Heart left ventricle (tissue), 16 donors: Measurements from ENCODE around the gene UQCRC1. TPM values are rescaled to one million over a fixed set of nuclear protein-coding genes. Genes with fewer than 3 reads are reported as not detected.
A peak's percentile ranks its signal among the peaks of the same experiment; 100 is the strongest.

Experiments
- ATAC-seq, 4 donors: fragments of 200-7000 bp; cut with Tn5 transposase; one replicate each; pipeline ENCODE4 v1.9.1; 2020 to 2022; ENCODE audit warnings: moderate library complexity in 4 of 4, mild to moderate bottlenecking in 3 of 4, moderate number of reproducible peaks in 1 of 4
- DNase-seq, 5 donors: peaks; one replicate each; pipeline ENCODE4 v3.0.0-alpha.2; 2020
- H3K27ac ChIP-seq, 12 donors: fragments of 200-600 bp; sonication (generic) in 4 of 12; one replicate each; pipeline versions ENCODE4 v1.5.0 to v1.8.0; 2016 to 2022; ENCODE audit warnings: mild to moderate bottlenecking in 2 of 12
- H3K27me3 ChIP-seq, 9 donors: fragments of 200-600 bp; sonication (generic) in 2 of 9; one replicate each; pipeline versions ENCODE4 v1.5.1 to v1.8.0; 2016 to 2022; ENCODE audit warnings: mild to moderate bottlenecking in 3 of 9
- H3K36me3 ChIP-seq, 9 donors: fragments of 200-600 bp; sonication (generic) in 2 of 9; one replicate each; pipeline versions ENCODE4 v1.5.0 to v1.8.0; 2018 to 2022; ENCODE audit warnings: mild to moderate bottlenecking in 2 of 9
- H3K4me1 ChIP-seq, 12 donors: fragments of 200-600 bp; sonication (generic) in 4 of 12; one replicate each; pipeline versions ENCODE4 v1.5.0 to v1.8.0; 2016 to 2022; ENCODE audit warnings: mild to moderate bottlenecking in 3 of 12
- H3K4me3 ChIP-seq, 12 donors: fragments of 200-600 bp; sonication (generic) in 4 of 12; one replicate each; pipeline versions ENCODE4 v1.5.0 to v1.8.0; 2017 to 2022; ENCODE audit warnings: mild to moderate bottlenecking in 9 of 12, moderate library complexity in 4 of 12
- H3K9me3 ChIP-seq, 12 donors: fragments of 200-600 bp; sonication (generic) in 4 of 12; one replicate each; pipeline versions ENCODE4 v1.5.0 to v1.8.0; 2016 to 2022; ENCODE audit warnings: mild to moderate bottlenecking in 1 of 12
- POLR2A ChIP-seq, 2 donors: fragments of 450-650 bp; IDR thresholded peaks; one replicate each; pipeline ENCODE4 v1.6.1; 2017; ENCODE audit warnings: antibody characterized with exemption in 2 of 2, mild to moderate bottlenecking in 2 of 2, moderate library complexity in 2 of 2
- WGBS, 4 donors: extraction: QIAGEN DNeasy Blood & Tissue Kit in 2 of 4; methylation state at CpG; one replicate each; pipeline versions ENCODE4 v1.1.5 to v1.1.7; 2013 to 2018; 5-methylcytosine and 5-hydroxymethylcytosine counted together
- intact Hi-C, 10 donors: fragments of 100-400 bp; cut with DNase I; formaldehyde crosslinking; loops; one replicate each; pipeline versions ENCODE4 v1.11.1 to v1.14.2; 2022
- polyA plus RNA-seq, 2 donors: library from polyadenylated mRNA; stranded (reverse); fragments of 200-250 nt; gene quantifications; one replicate each; pipeline ENCODE4 v1.2.3, GENCODE V29; 2013
- total RNA-seq, 9 donors: library from RNA; depleted of rRNA in 2 of 9; stranded (reverse); fragments of >200 nt in 2 of 9; fragmentation: NEBNext Ultra II Directional in 3 of 9; extraction: Animal tissue kit (Norgen Biotek cat#: 25700) in 3 of 9; gene quantifications; one replicate each; pipeline versions ENCODE4 v1.1.0 to v1.2.4, GENCODE V29; 2016 to 2023
- TF ChIP-seq, protein P1 (sequence below), 12 donors: fragments of 200-600 bp; sonication (generic) in 4 of 12; IDR thresholded peaks; one replicate each; pipeline versions ENCODE4 v1.5.0 to v1.8.0; 2018 to 2022; ENCODE audit warnings: antibody characterized with exemption in 12 of 12, mild to moderate bottlenecking in 5 of 12
- donor health status: ischemic (EF 13 %, LVEDD 7.1; RV severe dilation, severe dysfunction).
- donor health status: healthy with polysubstance abuse.
- donor health status: DM: no; HTN: yes; CAD: no.
- donor health status: DM: no; HTN: no; CAD: no.
- donor health status: ischemic (EF 25% LVEDD 6.9; RV normal size, moderate dysfunction).
- donor health status: ischemic (EF 25% LVEDD 5.7; RV mildly dilated, moderate dysfunction).
- donor health status: healthy.
- donor health status: DM: yes; HTN: yes; CAD: no.
- donor health status: ischemic (EF 35%, LVEDD 5.7; RV mildly dilated, moderate dysfunction).
- donor health status: nonischemic (EF 11% LVEDD 7.7; RV severe dilation, severe dysfunction).
- donor health status: DM: yes; HTN: yes; CAD: no.
- donor health status: PGD.
- donor health status: ischemic (EF 29% LVEDD 5.4; RV normal size, mild dysfunction).
- donor health status: nonischemic (EF 23%, LVEDD 6.1; RV moderate dilation, normal function).

Gene UQCRC1
- total and polyA plus RNA-seq, 11 donors: 580 to 2,191 (median 1,008) TPM

DNA sequence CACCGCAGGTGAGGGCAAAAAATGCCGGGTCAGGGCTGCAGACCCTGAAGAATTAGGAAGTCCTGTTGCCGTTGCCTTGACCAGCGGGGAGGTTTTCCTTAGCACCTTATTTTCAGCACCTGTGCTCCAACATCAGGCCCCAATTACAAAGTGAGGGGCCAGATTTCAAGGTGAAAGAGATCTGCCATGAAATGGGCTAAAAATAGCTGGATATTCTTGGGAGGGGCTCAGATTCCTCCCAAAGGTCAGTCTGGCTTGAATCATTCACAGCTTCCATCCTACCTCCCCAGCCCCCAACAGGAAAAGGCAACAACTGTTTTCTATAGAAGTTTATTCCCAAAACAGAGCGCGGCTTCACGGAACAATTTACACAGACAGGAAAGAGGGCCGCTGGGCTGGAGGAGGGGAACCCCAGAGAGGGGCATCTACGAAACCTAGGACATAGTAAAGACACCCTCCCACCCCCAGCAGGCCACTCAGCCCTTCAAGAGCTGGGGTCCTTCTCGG, 26.8 kb upstream of the UQCRC1 start:
- Histone ChIP-seq H3K4me3 (peak overlapping the region; percentile 60 to 96 (median 86)), H3K27ac (peak overlapping the region; percentile 28 to 90 (median 86)), H3K9me3 (no peaks in the 10 kb centered on the region), H3K4me1 (peaks cover 0 to 28% (median 19%) of the 10 kb centered on the region in 12 donors), H3K36me3 (peaks cover 0 to 25% (median 9%) of the 10 kb centered on the region in 9 donors), H3K27me3 (no peaks in the 10 kb centered on the region)
- intact Hi-C loops: loop anchor here in 1 of 10 donors (10.0 kb wide), 1 partner anchor 171 kb away; a partner anchor contains a TSS
- ATAC-seq (no peak), DNase-seq (no peak)
- no peak for TF ChIP-seq POLR2A (IDR thresholded peaks at IDR 0.05)
- TF ChIP-seq, protein P1, sequence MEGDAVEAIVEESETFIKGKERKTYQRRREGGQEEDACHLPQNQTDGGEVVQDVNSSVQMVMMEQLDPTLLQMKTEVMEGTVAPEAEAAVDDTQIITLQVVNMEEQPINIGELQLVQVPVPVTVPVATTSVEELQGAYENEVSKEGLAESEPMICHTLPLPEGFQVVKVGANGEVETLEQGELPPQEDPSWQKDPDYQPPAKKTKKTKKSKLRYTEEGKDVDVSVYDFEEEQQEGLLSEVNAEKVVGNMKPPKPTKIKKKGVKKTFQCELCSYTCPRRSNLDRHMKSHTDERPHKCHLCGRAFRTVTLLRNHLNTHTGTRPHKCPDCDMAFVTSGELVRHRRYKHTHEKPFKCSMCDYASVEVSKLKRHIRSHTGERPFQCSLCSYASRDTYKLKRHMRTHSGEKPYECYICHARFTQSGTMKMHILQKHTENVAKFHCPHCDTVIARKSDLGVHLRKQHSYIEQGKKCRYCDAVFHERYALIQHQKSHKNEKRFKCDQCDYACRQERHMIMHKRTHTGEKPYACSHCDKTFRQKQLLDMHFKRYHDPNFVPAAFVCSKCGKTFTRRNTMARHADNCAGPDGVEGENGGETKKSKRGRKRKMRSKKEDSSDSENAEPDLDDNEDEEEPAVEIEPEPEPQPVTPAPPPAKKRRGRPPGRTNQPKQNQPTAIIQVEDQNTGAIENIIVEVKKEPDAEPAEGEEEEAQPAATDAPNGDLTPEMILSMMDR (IDR thresholded peaks at IDR 0.05): no peak
- WGBS, 4 donors: 14 to 19% (median 17%) methylated on average over 8 to 10 of the region's 10 CpGs

DNA sequence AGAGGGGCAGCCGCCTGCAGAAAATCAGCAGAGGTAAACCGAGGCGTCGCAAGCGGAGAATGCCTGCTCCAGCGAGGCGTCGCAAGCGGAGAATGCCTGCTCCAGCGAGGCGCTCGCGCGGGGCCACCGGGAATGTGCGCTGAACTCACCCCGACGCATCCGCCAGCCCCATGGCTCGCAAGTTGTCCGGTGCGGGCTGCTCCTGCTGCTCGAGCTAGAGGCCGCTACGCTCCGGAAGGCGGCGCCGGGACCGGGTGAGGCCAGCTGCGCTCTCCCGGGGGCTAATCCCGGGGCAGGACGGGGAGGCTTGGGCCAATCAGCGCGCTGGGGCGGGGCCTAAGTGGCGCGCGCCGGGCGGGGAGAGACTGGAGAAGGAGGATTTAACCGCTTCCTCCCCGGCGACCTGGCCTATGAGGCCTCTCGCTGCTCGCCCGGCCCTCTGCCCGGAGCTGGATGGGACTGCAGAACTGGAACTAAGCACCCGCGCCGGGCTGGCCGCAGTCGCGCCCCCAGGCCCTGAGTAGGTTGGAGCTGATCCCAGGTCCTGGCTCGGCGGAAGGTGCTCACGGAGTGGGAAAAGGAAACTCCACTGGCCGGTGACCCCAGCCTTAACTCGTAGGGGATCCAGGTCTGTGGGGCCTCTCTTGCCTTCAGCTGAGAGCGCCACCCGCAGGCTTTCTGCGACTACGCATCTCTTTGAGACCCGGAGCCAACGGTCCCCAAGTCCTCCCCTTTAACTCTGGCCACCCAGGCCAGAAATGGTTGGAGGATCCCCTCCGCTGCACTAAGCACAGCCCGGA, 26.0 kb upstream of the UQCRC1 start, which contains the start of gene SLC26A6:
TSS of gene SLC26A6 (minus strand) at position 240 of the 800 bp plus-strand sequence. CDS start at position 172, 68 bp downstream.
- intact Hi-C loops: loop anchor here in 2 of 10 donors (1.0 to 10.0 kb wide), 4 partner anchors 26 to 171 kb away; partner anchors contain the start of genes UQCRC1 (in 2 of the 2) and PFKFB4 (in 1 of the 2)
- DNase-seq (peak; percentile 97 to 99 (median 98)), ATAC-seq (peak; percentile 98 to 99 (median 98))
- peaks cover 0 to 28% (median 19%) of the 10 kb centered on the region in 12 donors for H3K4me1 ChIP-seq
- WGBS, 4 donors: 0 to 1% (median 0%) methylated on average over 10 to 68 of the region's 68 CpGs
- peak within 1 kb of the TSS; percentile 64 to 96 (median 86) for H3K4me3 ChIP-seq
- H3K27me3 ChIP-seq: no peaks in the 10 kb centered on the region
- peaks cover 0 to 31% (median 9%) of the 10 kb centered on the region in 9 donors for H3K36me3 ChIP-seq
- H3K27ac ChIP-seq: peak within 1 kb of the TSS; percentile 28 to 90 (median 86)
- no peaks in the 10 kb centered on the region for H3K9me3 ChIP-seq
- TF ChIP-seq POLR2A (IDR thresholded peaks at IDR 0.05): peak in 1 of 2 donors; percentile 62
- TF ChIP-seq, protein P1 (IDR thresholded peaks at IDR 0.05): peak in 10 of 12 donors; percentile 5 to 67 (median 45)

DNA sequence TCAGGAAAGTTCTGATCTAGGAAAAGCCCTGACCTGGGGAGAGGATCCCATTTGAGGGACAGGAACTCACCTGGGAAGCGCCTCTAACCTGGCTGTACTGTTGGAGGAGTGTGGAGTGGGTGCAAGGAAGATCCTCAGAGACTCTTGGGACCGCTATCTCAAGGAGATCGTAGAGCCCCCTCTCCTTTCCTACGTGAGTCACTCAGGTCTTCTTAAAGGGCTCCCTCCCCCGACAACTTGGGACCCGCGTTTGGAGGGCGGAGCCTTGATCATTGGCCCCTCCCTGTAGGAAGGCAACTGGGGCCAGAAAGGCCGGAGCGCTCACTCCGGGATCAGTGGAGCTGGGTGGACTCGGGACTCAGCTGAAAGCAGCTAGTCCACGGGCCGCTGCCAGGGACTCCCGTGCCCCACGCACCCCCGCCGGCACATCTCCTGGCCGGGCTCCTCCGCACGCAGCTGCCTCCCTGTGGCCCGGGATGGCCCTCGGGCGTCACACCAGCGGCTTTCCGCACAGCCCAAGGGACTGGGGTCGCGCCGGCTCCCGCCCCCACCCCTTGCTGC, 25.3 kb upstream of the UQCRC1 start:
- Histone ChIP-seq H3K4me3 (peak overlapping the region; percentile 64 to 96 (median 86)), H3K27me3 (no peaks in the 10 kb centered on the region), H3K9me3 (no peaks in the 10 kb centered on the region), H3K36me3 (peaks cover 0 to 38% (median 14%) of the 10 kb centered on the region in 9 donors), H3K27ac (peak overlapping the region in 11 of 12 donors; percentile 72 to 90 (median 85)), H3K4me1 (peaks cover 0 to 28% (median 19%) of the 10 kb centered on the region in 12 donors)
- no peak for TF ChIP-seq POLR2A (IDR thresholded peaks at IDR 0.05)
- TF ChIP-seq, protein P1 (IDR thresholded peaks at IDR 0.05): no peak
- intact Hi-C loops: loop anchor here in 2 of 10 donors (1.0 to 10.0 kb wide), 4 partner anchors 25 to 170 kb away; partner anchors contain the start of genes UQCRC1 (in 2 of the 2) and PFKFB4 (in 1 of the 2)
- peak in 3 of 4 donors; percentile 5 to 58 (median 27) for ATAC-seq
- DNase-seq: peak; percentile 45 to 78 (median 66)
- WGBS, 4 donors: 3 to 23% (median 6%) methylated on average over 5 to 30 of the region's 30 CpGs
